ENCODE measurements around the gene OPRM1. TPM values are rescaled to one million over a fixed set of nuclear protein-coding genes. Genes with fewer than 3 reads are reported as not detected.

OPRM1 gene
- total and polyA plus RNA-seq, 2 of the 8 experiments (the other 6 are each of a cell fraction or from before 2014, with no cell fraction given), result not detected

DNA sequence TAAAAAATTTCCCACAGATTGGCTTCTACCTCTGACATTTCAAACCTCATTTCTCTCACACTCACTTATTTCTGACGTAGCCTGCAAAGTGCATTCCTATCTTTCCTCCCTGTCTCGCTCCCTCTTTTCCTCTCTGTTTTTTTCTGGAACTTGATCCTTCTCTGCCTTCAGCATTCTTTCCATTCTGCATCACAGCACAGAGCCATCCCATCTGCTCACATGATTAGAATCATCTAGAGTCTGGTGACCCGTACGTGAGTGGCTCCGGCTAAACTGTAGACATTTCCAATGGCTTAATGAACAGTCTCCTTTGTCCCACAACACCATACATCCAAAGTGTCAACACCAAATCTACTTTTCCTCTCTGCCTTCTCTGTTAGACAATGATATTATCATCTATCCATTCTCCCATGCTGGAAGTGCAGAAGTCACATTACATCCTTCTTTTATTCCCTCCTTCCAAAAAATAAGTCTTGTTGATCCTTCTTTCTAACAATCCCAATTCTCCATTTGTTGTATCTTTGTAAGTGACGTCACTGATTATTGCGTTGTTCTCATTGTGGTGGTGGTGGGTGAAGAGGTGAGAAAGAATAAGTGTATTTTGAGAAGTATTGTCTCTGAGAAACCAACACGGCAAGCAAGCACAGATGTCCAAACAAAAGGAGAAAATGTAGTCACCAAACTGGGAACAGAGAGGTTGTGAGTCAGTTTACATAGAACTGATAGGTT lies 41.6 kb downstream of the OPRM1 start (continued):
- TF ChIP-seq HDAC2 (IDR thresholded peaks at IDR 0.05; ENCODE audit: borderline replicate concordance in 1 of 2, low read depth in 2 of 2, low read length in 2 of 2) (no peak), POU5F1 (IDR thresholded peaks at IDR 0.05; ENCODE audit: low read depth, low read length) (no peak), GABPA (IDR thresholded peaks at IDR 0.05; ENCODE audit: borderline replicate concordance, insufficient read depth, low read length) (no peak), RFX5 (IDR thresholded peaks at IDR 0.05; ENCODE audit: borderline replicate concordance, low read depth, low read length) (no peak), SP4 (IDR thresholded peaks at IDR 0.05; ENCODE audit: low read length) (no peak), EGR1 (IDR thresholded peaks at IDR 0.05; ENCODE audit: borderline replicate concordance, low read depth, low read length) (no peak)

Data from H1 (cell line).